ENCODE measurements around the gene BTBD17.
A peak's percentile ranks its signal among the peaks of the same experiment; 100 is the strongest.

BTBD17 gene

GRCh38 chr17:74387365-74388218, 25.9 kb upstream of the BTBD17 start:
- DNase-seq = no peak

- DNase-seq = no peak
These were observed 24.7 kb upstream of the BTBD17 start for GRCh38 chr17:74386386-74386785.

GRCh38 chr17:74385201-74385600, 23.5 kb upstream of the BTBD17 start:
- DNase-seq = no peak

- DNase-seq = no peak
These were observed 21.5 kb upstream of the BTBD17 start for GRCh38 chr17:74383141-74383540.

- DNase-seq = no peak
These were observed 19.5 kb upstream of the BTBD17 start for GRCh38 chr17:74380959-74381808.

GRCh38 chr17:74380086-74380958, 18.7 kb upstream of the BTBD17 start:
- no peak for DNase-seq

- DNase-seq = peak; percentile 82 to 86
These were observed 17.9 kb upstream of the BTBD17 start for GRCh38 chr17:74379495-74380085.

- DNase-seq = no peak
These were observed 13.2 kb upstream of the BTBD17 start for GRCh38 chr17:74374858-74375257.

GRCh38 chr17:74373838-74374606, 12.4 kb upstream of the BTBD17 start:
- DNase-seq = no peak

GRCh38 chr17:74372426-74372825, 10.8 kb upstream of the BTBD17 start:
- no peak for DNase-seq

- no peak for DNase-seq
These were observed 10.0 kb upstream of the BTBD17 start for GRCh38 chr17:74371653-74372147.

- no peak for DNase-seq
These were observed 8.2 kb upstream of the BTBD17 start for GRCh38 chr17:74369665-74370490.

- DNase-seq = peak; percentile 65 to 75
These were observed 7.6 kb upstream of the BTBD17 start for GRCh38 chr17:74369221-74369620.

- DNase-seq = peak; percentile 52 to 74
These were observed 6.8 kb upstream of the BTBD17 start for GRCh38 chr17:74368341-74369081.

- no peak for DNase-seq
These were observed 5.5 kb upstream of the BTBD17 start, which contains the start of gene GPR142 for GRCh38 chr17:74367206-74367605. GPR142 (plus strand) TSS chr17:74367506; CDS start chr17:74369541, 2,035 bp downstream.

- DNase-seq = no peak
These were observed 1.3 kb upstream of the BTBD17 start for GRCh38 chr17:74362810-74363498.

GRCh38 chr17:74362069-74362405, 369 bp upstream of the BTBD17 start:
- DNase-seq = no peak

- DNase-seq = no peak
These were observed 804 bp downstream of the BTBD17 start for GRCh38 chr17:74360899-74361229.

GRCh38 chr17:74359916-74360315, 1.8 kb downstream of the BTBD17 start:
- no peak for DNase-seq

All from AML-193 (cell line).